Calu3 (cell line): ENCODE measurements around the gene NOP16. TPM values are rescaled to one million over a fixed set of nuclear protein-coding genes. Genes with fewer than 3 reads are reported as not detected.

Experiments used
- BruUV-seq: library from RNA; stranded (reverse); fragments of 400-500 nt; replicated peaks from 2 replicates; lab custom pipeline; 2021; lab: Mats Ljungman, UMichigan
- CTCF ChIA-PET: fragments of 300-600 bp; sonication (Branson Sonifier 250); formaldehyde crosslinking; loops from one replicate; lab custom pipeline; 2022; ENCODE audit warnings: antibody characterized with exemption; lab: Charles Lee
- DNase-seq: peaks from one replicate; pipeline ENCODE4 v3.0.0; 2022
- H3K27ac Mint-ChIP-seq: one replicate; pipeline ENCODE4 v1.8.0; 2022; ENCODE audit warnings: mixed read lengths; ENCODE audit not compliant: unreplicated experiment
- H3K27me3 Mint-ChIP-seq: one replicate; pipeline ENCODE4 v1.8.0; 2022; ENCODE audit warnings: mixed read lengths; ENCODE audit not compliant: unreplicated experiment
- H3K36me3 Mint-ChIP-seq: one replicate; pipeline ENCODE4 v1.8.0; 2022; ENCODE audit warnings: mild to moderate bottlenecking, moderate library complexity, mixed read lengths; ENCODE audit not compliant: insufficient read depth, unreplicated experiment
- H3K4me1 Mint-ChIP-seq: one replicate; pipeline ENCODE4 v1.8.0; 2022; ENCODE audit warnings: mild to moderate bottlenecking, low read depth, mixed read lengths; ENCODE audit not compliant: unreplicated experiment
- H3K4me3 Mint-ChIP-seq: one replicate; pipeline ENCODE4 v1.8.0; 2022; ENCODE audit warnings: mild to moderate bottlenecking, low read depth, moderate library complexity, mixed read lengths; ENCODE audit not compliant: unreplicated experiment
- H3K9me3 Mint-ChIP-seq: one replicate; pipeline ENCODE4 v1.8.0; 2022; ENCODE audit warnings: low read depth, mixed read lengths; ENCODE audit not compliant: unreplicated experiment
- intact Hi-C: fragments of 100-400 bp; cut with micrococcal nuclease; formaldehyde crosslinking; loops from one replicate; pipeline ENCODE4 v1.10.0; 2022; ENCODE audit not compliant: unreplicated experiment
- total RNA-seq: library from RNA; stranded (reverse); gene quantifications from 2 replicates; pipeline ENCODE4 v1.2.3, GENCODE V29; 2022
- TF ChIP-seq, protein P1 (sequence below): fragments of 200-600 bp; IDR thresholded peaks from one replicate; pipeline ENCODE4 v1.8.0; 2022; ENCODE audit warnings: antibody characterized with exemption; ENCODE audit not compliant: unreplicated experiment

Gene NOP16
- total RNA-seq, 1 experiment from 2014 or later, result 84.5 TPM

DNA sequence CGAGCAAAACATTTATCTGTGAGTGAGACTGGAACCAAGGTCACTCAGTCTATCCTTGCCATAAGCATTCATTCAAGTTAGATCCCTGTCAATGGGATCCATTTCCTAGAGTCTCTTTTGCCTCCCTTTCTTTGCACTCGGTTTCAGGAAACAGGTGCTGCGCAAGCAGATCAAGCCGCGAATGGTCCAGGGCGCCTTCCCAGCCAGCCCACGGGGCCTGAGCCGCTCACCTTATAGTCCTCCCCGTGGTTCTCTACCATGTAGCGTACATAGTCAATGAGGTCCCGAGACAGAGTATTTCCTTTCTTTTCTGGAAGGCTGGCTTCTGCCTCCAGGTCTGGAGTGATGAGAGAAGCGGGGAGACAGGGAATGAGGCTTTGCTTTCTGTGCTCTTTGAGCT lies 3.4 kb downstream of the NOP16 start:
- peaks cover 48% of the 10 kb centered on the region for H3K36me3 Mint-ChIP-seq
- intact Hi-C loops, result no loop called here
- no peaks in the 10 kb centered on the region for H3K27me3 Mint-ChIP-seq
- H3K4me1 Mint-ChIP-seq, result peaks cover 23% of the 10 kb centered on the region
- H3K4me3 Mint-ChIP-seq, result no peak overlapping the region
- H3K27ac Mint-ChIP-seq, result no peak overlapping the region
- CTCF ChIA-PET, result no interaction called here
- no peak for DNase-seq
- BruUV-seq, result no TSS peak
- H3K9me3 Mint-ChIP-seq, result no peaks in the 10 kb centered on the region
- TF ChIP-seq, protein P1, sequence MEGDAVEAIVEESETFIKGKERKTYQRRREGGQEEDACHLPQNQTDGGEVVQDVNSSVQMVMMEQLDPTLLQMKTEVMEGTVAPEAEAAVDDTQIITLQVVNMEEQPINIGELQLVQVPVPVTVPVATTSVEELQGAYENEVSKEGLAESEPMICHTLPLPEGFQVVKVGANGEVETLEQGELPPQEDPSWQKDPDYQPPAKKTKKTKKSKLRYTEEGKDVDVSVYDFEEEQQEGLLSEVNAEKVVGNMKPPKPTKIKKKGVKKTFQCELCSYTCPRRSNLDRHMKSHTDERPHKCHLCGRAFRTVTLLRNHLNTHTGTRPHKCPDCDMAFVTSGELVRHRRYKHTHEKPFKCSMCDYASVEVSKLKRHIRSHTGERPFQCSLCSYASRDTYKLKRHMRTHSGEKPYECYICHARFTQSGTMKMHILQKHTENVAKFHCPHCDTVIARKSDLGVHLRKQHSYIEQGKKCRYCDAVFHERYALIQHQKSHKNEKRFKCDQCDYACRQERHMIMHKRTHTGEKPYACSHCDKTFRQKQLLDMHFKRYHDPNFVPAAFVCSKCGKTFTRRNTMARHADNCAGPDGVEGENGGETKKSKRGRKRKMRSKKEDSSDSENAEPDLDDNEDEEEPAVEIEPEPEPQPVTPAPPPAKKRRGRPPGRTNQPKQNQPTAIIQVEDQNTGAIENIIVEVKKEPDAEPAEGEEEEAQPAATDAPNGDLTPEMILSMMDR, result no peak

DNA sequence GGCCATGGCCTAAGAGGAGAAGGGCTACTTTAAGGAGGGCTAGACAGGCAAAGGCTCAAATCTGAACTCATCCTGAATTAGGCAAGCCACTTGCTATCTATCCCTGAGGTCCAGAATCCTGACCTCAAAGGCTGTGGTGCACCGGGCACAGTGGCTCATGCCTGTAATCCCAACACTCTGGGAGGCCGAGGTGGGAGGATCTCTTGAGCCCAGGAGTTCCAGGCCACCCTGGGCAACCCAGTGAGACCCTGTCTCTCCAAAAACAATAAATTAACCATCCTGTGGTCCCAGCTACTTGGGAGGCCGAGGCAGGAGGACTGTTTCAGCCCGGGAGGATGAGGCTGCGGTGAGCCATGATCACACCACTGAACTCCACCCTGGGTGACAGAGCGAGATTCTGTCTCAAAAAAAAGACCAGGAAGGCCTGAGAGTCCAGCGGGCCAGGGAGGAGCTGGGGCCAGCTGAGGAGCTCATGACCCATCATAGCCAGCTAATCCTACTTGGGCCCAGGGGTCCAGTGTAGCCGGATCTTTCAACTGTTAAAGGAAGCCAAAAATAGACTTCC lies 4.0 kb downstream of the NOP16 start:
- intact Hi-C loops, result no loop called here
- TF ChIP-seq, protein P1, result no peak
- no TSS peak for BruUV-seq
- peaks cover 47% of the 10 kb centered on the region for H3K36me3 Mint-ChIP-seq
- no peaks in the 10 kb centered on the region for H3K9me3 Mint-ChIP-seq
- DNase-seq, result no peak
- no peak overlapping the region for H3K27ac Mint-ChIP-seq
- H3K27me3 Mint-ChIP-seq, result no peaks in the 10 kb centered on the region
- H3K4me1 Mint-ChIP-seq, result peaks cover 23% of the 10 kb centered on the region
- no peak overlapping the region for H3K4me3 Mint-ChIP-seq
- CTCF ChIA-PET, result no interaction called here

DNA sequence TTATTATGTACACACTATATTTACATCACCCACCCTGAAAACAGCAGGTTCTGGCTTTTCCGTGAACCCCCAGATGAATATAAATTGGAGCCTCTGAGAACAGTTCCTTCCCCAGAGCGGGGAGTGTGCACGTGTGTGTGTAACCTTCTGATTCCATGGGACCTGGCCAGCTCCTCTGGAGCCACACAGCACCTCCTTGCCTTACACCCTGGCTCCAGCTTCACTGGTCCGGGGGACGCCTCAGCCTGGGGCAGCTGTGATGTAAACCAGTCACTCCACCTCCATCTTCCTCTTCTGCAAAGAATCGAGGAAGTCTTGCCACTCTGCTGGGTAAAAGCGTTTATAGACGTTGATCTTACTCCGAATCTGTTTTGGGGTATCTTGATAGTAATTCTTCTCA lies 4.4 kb downstream of the NOP16 start:
- peaks cover 23% of the 10 kb centered on the region for H3K4me1 Mint-ChIP-seq
- no peak for DNase-seq
- no peaks in the 10 kb centered on the region for H3K9me3 Mint-ChIP-seq
- CTCF ChIA-PET, result no interaction called here
- TF ChIP-seq, protein P1, result no peak
- intact Hi-C loops, result no loop called here
- H3K27me3 Mint-ChIP-seq, result no peaks in the 10 kb centered on the region
- no TSS peak for BruUV-seq
- H3K27ac Mint-ChIP-seq, result no peak overlapping the region
- peaks cover 47% of the 10 kb centered on the region for H3K36me3 Mint-ChIP-seq
- H3K4me3 Mint-ChIP-seq, result no peak overlapping the region

DNA sequence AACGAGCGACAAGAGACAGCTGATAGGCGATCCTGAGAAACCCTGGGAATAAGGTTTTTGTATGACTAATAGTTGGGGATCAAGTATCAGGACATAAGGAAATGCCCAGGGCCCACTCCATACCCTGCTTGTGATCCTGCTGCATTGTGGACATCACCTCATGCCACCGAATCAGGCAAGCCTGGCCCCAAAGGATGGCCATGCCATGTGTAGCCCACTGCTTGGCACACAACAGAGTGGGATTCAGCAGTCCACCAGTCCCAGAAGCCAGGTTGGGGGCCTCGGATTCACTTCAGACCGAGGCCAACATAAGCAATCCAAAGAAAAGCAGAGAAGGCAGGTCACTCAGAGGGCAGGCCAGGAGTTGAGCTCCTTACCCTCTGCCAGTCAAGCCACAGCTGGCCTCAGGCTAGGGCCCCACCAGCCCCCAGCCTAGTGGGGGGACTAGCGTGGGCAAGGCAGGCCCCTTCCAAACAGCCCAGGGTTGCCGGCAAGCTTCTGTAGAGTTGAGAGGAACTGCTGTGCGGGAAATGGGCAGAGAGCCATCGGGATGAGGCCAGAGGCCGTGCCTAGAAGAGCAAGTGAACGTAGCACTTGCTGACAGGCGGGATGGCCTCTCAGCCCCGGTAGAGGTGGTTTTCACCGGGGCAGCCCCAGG lies 5.0 kb downstream of the NOP16 start:
- Mint-ChIP-seq H3K27ac (no peak overlapping the region), H3K4me3 (no peak overlapping the region), H3K36me3 (peaks cover 43% of the 10 kb centered on the region), H3K27me3 (no peaks in the 10 kb centered on the region), H3K9me3 (no peaks in the 10 kb centered on the region), H3K4me1 (peaks cover 23% of the 10 kb centered on the region)
- no peak for DNase-seq
- no TSS peak for BruUV-seq
- CTCF ChIA-PET, result no interaction called here
- TF ChIP-seq, protein P1, result no peak
- intact Hi-C loops, result no loop called here
